PC-3 (cell line): ENCODE data around the gene AKAP17A. TPM values are rescaled to one million over a fixed set of nuclear protein-coding genes. Genes with fewer than 3 reads are reported as not detected.

Experiments
- ATAC-seq: fragments of 200-7000 bp; cut with Tn5 transposase; 2 replicates; pipeline ENCODE4 v1.9.1; 2020; ENCODE audit warnings: mild to moderate bottlenecking, moderate library complexity
- BruUV-seq: library from RNA; stranded (reverse); fragments of 400-500 nt; replicated peaks from 2 replicates; lab custom pipeline; 2021; lab: Mats Ljungman, UMichigan
- CTCF ChIA-PET: fragments of 300-600 bp; sonication (Branson Sonifier 250); formaldehyde crosslinking; loops from one replicate; lab custom pipeline; 2022; ENCODE audit warnings: antibody characterized with exemption; lab: Charles Lee
- POLR2A ChIA-PET: fragments of 300-600 bp; sonication (Branson Sonifier 250); formaldehyde crosslinking; loops from one replicate; lab custom pipeline; 2022; ENCODE audit warnings: antibody characterized with exemption; ENCODE audit not compliant: unreplicated experiment; lab: Charles Lee
- DNase-seq: peaks from one replicate; pipeline ENCODE4 v3.0.0-alpha.2; 2015
- H2AFZ ChIP-seq: fragments of 300-600 bp; sonication (generic); 2 replicates; pipeline ENCODE4 v1.6.0; 2016; ENCODE audit warnings: antibody characterized with exemption, low read length
- H3F3A ChIP-seq: fragments of 300-600 bp; sonication (generic); one replicate; pipeline ENCODE4 v1.6.0; 2017; ENCODE audit warnings: antibody characterized with exemption, low read length, control low read depth, mild to moderate bottlenecking; ENCODE audit not compliant: unreplicated experiment
- H3K27ac ChIP-seq: fragments of 300-600 bp; sonication (generic); 2 replicates; pipeline ENCODE4 v1.5.1; 2016; ENCODE audit warnings: mild to moderate bottlenecking, low read length
- H3K27me3 ChIP-seq: fragments of 300-600 bp; sonication (generic); 2 replicates; pipeline ENCODE4 v1.6.1; 2016; ENCODE audit warnings: low read length, mixed read lengths
- H3K36me3 ChIP-seq: fragments of 300-600 bp; sonication (generic); 2 replicates; pipeline ENCODE4 v1.6.1; 2016; ENCODE audit warnings: low read depth, mixed run types, low read length, mixed read lengths
- H3K4me1 ChIP-seq: fragments of 300-600 bp; sonication (generic); 2 replicates; pipeline ENCODE4 v1.5.1; 2016; ENCODE audit warnings: low read length; ENCODE audit not compliant: insufficient read depth
- H3K4me2 ChIP-seq: fragments of 300-600 bp; sonication (generic); 2 replicates; pipeline ENCODE4 v1.6.0; 2016; ENCODE audit warnings: low read length
- H3K4me3 ChIP-seq: fragments of 300-600 bp; sonication (generic); 2 replicates; pipeline ENCODE4 v1.5.1; 2016; ENCODE audit warnings: mild to moderate bottlenecking, low read length, mixed read lengths
- H3K79me2 ChIP-seq: fragments of 300-600 bp; sonication (generic); 2 replicates; pipeline ENCODE4 v1.6.1; 2017; ENCODE audit warnings: low read length, mixed read lengths
- H3K9ac ChIP-seq: fragments of 300-600 bp; sonication (generic); 2 replicates; pipeline ENCODE4 v1.6.0; 2016; ENCODE audit warnings: mild to moderate bottlenecking, low read length
- H3K9me2 ChIP-seq: fragments of 300-600 bp; sonication (generic); replicated peaks from 2 replicates; pipeline ENCODE4 v1.6.1; 2016; ENCODE audit warnings: mixed run types, low read length, mixed read lengths
- H3K9me3 ChIP-seq: fragments of 300-600 bp; sonication (generic); 2 replicates; pipeline ENCODE4 v1.6.1; 2016; ENCODE audit warnings: low read length, mixed read lengths
- H4K20me1 ChIP-seq: fragments of 300-600 bp; sonication (generic); 2 replicates; pipeline ENCODE4 v1.6.1; 2016; ENCODE audit warnings: low read length, mixed read lengths
- EZH2 ChIP-seq: fragments of 300-600 bp; sonication (generic); IDR thresholded peaks from one replicate; pipeline ENCODE4 v1.6.1; 2017; ENCODE audit warnings: antibody characterized with exemption, mild to moderate bottlenecking, low read length; ENCODE audit not compliant: unreplicated experiment
- EZH2phosphoT487 ChIP-seq: fragments of 300-600 bp; sonication (generic); IDR thresholded peaks from 2 replicates; pipeline ENCODE4 v1.6.1; 2018; ENCODE audit warnings: mild to moderate bottlenecking, antibody characterized with exemption, low read length, borderline replicate concordance
- intact Hi-C: fragments of 100-400 bp; cut with micrococcal nuclease; formaldehyde crosslinking; loops from 2 replicates; pipeline ENCODE4 v1.9.0; 2023
- total RNA-seq: library from RNA; depleted of rRNA; stranded (reverse); fragments of >200 nt; gene quantifications from 2 replicates; pipeline ENCODE4 v1.2.3, GENCODE V29; 2014; rRNA removed
- TF ChIP-seq, protein P1 (sequence below): fragments of 300-600 bp; sonication (generic); conservative IDR thresholded peaks from 2 replicates; pipeline ENCODE4 v1.5.1; 2017; ENCODE audit warnings: antibody characterized with exemption, low read depth, mild to moderate bottlenecking, low read length

Gene AKAP17A
- total RNA-seq, 1 experiment from 2014 or later = 36.8 TPM

GRCh38 chrX:1629244-1629643, 37.8 kb downstream of the AKAP17A start:
- no peak overlapping the region for H3K27ac ChIP-seq
- no peak for TF ChIP-seq EZH2
- no peak for TF ChIP-seq EZH2phosphoT487
- TF ChIP-seq, protein P1, sequence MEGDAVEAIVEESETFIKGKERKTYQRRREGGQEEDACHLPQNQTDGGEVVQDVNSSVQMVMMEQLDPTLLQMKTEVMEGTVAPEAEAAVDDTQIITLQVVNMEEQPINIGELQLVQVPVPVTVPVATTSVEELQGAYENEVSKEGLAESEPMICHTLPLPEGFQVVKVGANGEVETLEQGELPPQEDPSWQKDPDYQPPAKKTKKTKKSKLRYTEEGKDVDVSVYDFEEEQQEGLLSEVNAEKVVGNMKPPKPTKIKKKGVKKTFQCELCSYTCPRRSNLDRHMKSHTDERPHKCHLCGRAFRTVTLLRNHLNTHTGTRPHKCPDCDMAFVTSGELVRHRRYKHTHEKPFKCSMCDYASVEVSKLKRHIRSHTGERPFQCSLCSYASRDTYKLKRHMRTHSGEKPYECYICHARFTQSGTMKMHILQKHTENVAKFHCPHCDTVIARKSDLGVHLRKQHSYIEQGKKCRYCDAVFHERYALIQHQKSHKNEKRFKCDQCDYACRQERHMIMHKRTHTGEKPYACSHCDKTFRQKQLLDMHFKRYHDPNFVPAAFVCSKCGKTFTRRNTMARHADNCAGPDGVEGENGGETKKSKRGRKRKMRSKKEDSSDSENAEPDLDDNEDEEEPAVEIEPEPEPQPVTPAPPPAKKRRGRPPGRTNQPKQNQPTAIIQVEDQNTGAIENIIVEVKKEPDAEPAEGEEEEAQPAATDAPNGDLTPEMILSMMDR = no peak
- POLR2A ChIA-PET = no interaction called here
- H4K20me1 ChIP-seq = no peaks in the 10 kb centered on the region
- no peaks in the 10 kb centered on the region for H3K9me3 ChIP-seq
- DNase-seq (no peak), ATAC-seq (no peak)
- no peak overlapping the region for H3K4me2 ChIP-seq
- H3K4me3 ChIP-seq = no peak overlapping the region
- intact Hi-C loops = no loop called here
- no peaks in the 10 kb centered on the region for H3K36me3 ChIP-seq
- no peaks in the 10 kb centered on the region for H3F3A ChIP-seq
- no peaks in the 10 kb centered on the region for H3K9me2 ChIP-seq
- H3K4me1 ChIP-seq = no peaks in the 10 kb centered on the region
- H3K9ac ChIP-seq = no peak overlapping the region
- no peaks in the 10 kb centered on the region for H3K79me2 ChIP-seq
- no peak overlapping the region for H2AFZ ChIP-seq
- BruUV-seq = no TSS peak
- H3K27me3 ChIP-seq = no peaks in the 10 kb centered on the region
- CTCF ChIA-PET = no interaction called here

- intact Hi-C loops = no loop called here
- POLR2A ChIA-PET = no interaction called here
- Histone ChIP-seq H3K27ac (no peak overlapping the region), H4K20me1 (no peaks in the 10 kb centered on the region), H3K4me3 (no peak overlapping the region), H3K4me2 (no peak overlapping the region), H2AFZ (no peak overlapping the region), H3K9ac (no peak overlapping the region), H3F3A (no peaks in the 10 kb centered on the region), H3K27me3 (no peaks in the 10 kb centered on the region; the same call in 1 of the 2 replicates), H3K36me3 (no peaks in the 10 kb centered on the region), H3K4me1 (no peaks in the 10 kb centered on the region), H3K79me2 (no peaks in the 10 kb centered on the region), H3K9me2 (no peaks in the 10 kb centered on the region), H3K9me3 (no peaks in the 10 kb centered on the region)
- ATAC-seq (no peak), DNase-seq (no peak)
- no TSS peak for BruUV-seq
- CTCF ChIA-PET = no interaction called here
- TF ChIP-seq, protein P1 = no peak
- TF ChIP-seq EZH2phosphoT487 (no peak), EZH2 (no peak)
Observed at GRCh38 chrX:1646009-1646408, 54.6 kb downstream of the AKAP17A start.

- Histone ChIP-seq H3K4me2 (no peak overlapping the region), H3F3A (no peaks in the 10 kb centered on the region), H3K9ac (no peak overlapping the region), H3K4me1 (no peaks in the 10 kb centered on the region), H4K20me1 (no peaks in the 10 kb centered on the region), H2AFZ (no peak overlapping the region), H3K27ac (no peak overlapping the region), H3K27me3 (no peaks in the 10 kb centered on the region), H3K4me3 (no peak overlapping the region), H3K79me2 (no peaks in the 10 kb centered on the region), H3K9me2 (no peaks in the 10 kb centered on the region), H3K9me3 (no peaks in the 10 kb centered on the region), H3K36me3 (no peaks in the 10 kb centered on the region)
- no peak for TF ChIP-seq EZH2phosphoT487
- TF ChIP-seq, protein P1 = no peak
- TF ChIP-seq EZH2 = no peak
- POLR2A ChIA-PET = no interaction called here
- no TSS peak for BruUV-seq
- CTCF ChIA-PET = no interaction called here
- DNase-seq (no peak), ATAC-seq (no peak)
- intact Hi-C loops = no loop called here
Observed at GRCh38 chrX:1649621-1650020, 58.2 kb downstream of the AKAP17A start.

Other genes with a start within 250 kb of the AKAP17A start
- 169 and 178 TPM in 2 replicates for gene SLC25A6, start 199.5 kb upstream of the AKAP17A start, total RNA-seq
- gene ASMTL, start 138.7 kb upstream of the AKAP17A start, total RNA-seq = 6.7 and 10.1 TPM in 2 replicates
- gene P2RY8, start 54.4 kb upstream of the AKAP17A start, total RNA-seq = not detected in 2 replicates
- gene ASMT, start 23.5 kb downstream of the AKAP17A start, total RNA-seq = not detected in 2 replicates